ENCODE data around the gene HYAL3.
"Not testable (repeated sequence)": the region's sequence is repeated elsewhere in the genome, so short reads cannot be mapped to it uniquely, and the experiment has no call there.

The HYAL3 gene

DNA sequence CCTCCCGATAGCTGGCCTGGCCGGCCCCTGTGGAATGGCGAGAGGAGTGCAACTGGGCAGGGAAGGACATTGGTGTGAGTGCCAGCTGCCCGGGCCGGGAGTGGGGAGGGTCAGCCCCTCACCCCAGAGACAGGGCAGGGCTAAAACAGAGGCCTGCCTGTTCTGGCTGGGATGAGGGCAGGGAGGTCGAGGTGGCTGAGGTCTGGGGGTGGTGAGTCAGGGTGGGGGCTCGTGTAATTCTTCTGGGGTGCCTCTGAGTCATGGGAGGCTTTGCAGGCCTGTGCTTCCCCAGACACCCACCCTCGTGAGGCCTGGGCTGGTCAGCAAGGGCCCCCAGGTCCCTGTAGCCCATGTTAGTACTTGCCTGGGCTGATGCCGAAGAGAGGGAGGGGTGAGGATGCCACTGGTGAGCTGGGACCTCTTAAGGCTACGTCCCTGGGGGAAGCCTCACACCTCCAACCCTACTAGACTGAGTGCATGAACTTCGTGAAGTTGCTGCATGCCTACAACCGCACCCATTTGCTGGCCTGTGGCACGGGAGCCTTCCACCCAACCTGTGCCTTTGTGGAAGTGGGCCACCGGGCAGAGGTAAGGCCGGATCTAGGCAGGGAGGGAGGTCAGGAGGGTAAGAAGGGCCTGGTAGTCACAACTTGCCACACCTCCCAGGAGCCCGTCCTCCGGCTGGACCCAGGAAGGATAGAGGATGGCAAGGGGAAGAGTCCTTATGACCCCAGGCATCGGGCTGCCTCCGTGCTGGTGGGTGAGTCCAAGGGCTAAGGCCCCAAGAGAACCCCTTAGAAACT, 28.6 kb downstream of the HYAL3 start:
- no peak for DNase-seq (ENCODE audit: low read depth in 2 of 2)

DNA sequence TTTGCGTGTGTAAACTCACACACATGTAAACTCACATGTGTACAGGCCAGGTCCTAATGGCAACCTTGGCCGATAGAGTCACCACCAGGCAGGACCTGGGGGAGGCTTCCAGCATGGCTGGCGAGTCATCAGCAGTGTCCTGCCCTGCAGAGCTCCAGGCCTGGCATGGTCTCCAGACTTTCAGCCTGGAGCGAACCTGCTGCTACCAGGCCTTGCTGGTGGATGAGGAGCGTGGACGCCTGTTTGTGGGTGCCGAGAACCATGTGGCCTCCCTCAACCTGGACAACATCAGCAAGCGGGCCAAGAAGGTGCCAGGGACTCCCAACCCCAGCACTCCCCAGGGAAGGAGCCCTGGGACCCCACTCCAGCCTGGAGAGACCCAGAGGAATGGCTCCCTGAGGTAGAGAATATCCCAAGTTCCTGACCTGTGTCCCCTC, 29.2 kb downstream of the HYAL3 start:
- no peak for DNase-seq (ENCODE audit: low read depth in 2 of 2)

DNA sequence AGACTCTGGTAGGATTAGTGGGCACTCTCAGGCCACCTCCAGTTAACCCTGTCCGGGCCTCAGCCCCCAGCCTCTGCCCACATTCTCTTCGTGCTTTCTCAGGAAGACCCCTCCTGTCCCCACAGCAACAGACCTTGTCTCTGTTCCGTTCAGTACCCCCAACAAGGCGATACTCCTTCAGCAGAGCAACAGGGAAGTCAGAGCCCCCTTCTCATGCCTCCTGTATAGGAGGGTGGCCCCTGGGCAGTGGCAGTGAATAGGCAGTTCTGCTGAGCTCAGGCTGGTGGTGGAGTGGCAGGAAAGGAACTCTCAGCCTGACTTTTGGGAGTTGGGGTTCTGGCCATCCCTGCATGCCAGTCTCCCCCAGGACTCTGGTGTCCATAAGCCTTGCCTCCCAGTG, 29.7 kb downstream of the HYAL3 start:
- DNase-seq (ENCODE audit: low read depth in 2 of 2), result no peak

DNA sequence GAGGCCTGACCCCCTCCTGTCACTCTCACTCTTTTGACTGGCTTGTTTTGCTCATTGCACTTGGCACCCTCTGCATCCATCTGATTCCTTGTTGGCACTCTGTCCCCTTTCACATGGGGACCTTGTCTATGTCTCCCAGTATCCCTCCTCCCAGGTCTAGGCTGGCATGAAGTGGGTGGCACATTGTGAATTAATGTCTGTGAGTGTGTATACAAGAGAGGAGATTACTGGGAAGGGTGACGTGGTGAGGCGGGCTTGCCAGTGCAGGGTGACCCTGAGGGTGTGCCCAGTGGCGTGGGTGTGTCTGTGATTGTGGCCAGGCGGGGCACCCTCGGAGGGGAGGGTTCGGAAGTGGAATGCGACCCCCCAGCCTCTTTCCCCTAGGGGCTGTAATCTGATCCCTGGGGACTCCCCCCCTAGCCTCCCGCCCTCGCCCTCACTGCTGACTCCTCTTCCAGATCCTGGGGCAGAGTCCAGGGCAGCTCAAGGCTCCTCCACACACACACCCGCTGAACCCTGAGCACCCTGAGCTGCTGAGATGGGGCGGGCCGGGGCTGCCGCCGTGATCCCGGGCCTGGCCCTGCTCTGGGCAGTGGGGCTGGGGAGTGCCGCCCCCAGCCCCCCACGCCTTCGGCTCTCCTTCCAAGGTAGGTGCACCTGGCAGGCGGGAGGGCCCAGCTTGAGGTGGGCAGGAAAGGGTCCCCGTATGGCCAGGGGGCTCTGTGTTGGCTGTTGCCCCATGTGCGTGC, 30.3 kb downstream of the HYAL3 start, which contains the start of gene SEMA3B:
Gene SEMA3B, plus strand, starts transcription at position 445 of the 749 bp plus-strand sequence. Its CDS starts 94 bp downstream, at position 539.
- no peak for DNase-seq (ENCODE audit: low read depth in 2 of 2)

DNA sequence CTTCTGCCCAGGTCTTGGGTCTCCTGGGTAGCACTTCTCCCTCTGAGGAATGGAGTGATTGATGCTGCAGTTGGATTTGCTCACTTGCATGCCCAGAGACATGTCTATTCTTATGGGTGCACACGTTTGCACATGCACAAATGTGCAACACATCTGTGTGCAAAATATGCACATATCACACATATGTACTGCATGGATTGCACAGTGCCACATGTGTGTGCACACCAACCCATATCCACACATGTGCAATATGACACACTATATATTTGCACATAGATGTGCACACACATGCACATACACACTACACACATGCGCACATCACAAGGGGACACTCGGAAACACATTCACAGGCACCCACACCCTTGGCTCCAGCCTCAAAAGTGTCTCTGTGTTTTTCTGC, 30.9 kb downstream of the HYAL3 start:
- no peak for DNase-seq (ENCODE audit: low read depth in 2 of 2)

DNA sequence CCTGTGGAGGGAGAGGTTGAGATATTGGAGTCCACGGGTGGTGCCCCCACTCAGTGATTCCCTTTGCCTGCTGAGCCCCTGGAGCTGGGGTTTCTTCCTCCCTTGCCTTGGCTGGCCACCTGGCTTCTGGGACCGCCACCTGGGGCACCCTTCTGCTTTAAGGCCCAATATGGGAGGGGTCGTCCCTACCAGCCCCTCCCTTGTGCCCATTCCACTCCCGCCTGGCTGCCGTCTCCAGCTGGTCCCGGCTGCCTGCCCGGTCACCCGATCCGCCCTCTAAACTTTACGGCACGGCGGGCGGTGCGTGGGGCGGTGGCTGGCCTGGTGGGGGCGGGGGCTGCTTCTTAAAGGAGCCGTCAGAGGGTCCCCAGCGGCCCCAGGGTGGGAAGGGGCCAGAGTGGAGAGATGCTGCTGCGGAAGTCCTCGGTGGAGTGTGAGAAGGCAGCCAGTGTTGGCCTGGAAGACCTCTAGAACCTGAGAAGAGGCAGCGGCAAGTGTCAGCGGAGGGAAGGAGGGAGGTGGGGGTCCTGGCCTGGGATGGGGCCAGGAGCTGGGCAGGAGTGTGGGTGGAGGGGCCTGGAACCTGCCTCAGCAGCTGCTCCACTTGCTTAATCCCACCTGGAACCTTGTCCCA, 31.8 kb downstream of the HYAL3 start:
- DNase-seq (ENCODE audit: low read depth in 2 of 2), result no peak

DNA sequence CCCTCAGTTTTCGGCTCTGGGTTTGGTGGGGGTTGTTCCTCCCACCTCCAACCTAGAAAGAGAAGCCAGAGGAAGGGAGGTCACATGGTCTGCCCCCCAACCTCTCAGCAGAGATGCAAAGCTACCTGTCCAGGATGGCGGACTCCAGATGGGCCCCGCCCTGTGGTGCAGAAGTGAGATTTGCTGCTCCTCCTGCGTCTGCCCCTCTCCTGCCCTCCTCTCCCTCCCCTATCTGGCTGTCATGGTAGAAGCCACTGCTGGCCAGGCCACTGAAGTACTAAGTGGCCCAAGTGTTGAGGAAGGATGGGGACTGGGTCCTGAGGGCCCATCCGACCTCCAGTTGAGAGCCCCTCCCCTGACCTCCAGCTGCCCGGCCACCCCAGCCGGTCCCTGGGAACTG, 32.4 kb downstream of the HYAL3 start:
- DNase-seq (ENCODE audit: low read depth in 2 of 2), result no peak

DNA sequence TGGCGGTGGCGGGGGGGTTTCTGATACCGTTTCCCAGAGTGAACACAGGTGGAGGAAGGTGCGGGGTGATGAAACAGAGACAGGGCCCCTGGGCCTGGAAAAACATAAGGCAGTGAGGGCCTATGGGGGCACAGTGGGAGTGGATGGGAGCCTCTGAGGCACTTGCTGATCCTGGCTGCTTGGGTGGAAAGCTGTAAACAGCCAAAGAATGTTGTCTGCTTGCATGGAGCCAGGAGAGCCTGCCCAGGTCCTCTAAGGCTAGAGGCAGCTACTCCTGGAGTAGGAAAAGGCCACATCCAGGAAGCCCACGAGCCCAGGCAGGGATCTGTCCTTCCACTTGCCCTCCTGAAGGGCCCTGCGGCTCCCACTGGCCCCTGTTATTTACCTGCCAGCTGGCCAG, 33.2 kb downstream of the HYAL3 start:
- DNase-seq (ENCODE audit: low read depth in 2 of 2), result no peak

DNA sequence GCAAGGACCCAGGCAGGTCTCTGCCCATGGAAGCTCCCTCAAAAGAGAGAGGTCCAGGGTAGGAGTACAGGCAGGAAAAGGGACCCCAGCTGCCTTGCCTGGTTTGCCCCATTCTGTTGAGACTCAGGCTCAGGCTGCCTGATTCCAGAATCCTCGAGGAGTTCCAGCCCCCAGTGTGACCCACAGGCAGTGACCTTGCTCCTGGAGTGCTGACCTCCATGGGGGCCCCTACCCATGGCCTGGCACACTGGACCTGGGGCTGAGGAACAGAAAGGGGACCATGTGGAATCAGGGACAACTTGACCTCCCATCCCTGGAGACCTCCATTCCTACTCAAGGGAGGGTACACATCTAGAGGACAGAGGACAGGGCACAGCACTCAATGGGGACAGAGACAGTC, 33.6 kb downstream of the HYAL3 start:
- no peak for DNase-seq (ENCODE audit: low read depth in 2 of 2)

DNA sequence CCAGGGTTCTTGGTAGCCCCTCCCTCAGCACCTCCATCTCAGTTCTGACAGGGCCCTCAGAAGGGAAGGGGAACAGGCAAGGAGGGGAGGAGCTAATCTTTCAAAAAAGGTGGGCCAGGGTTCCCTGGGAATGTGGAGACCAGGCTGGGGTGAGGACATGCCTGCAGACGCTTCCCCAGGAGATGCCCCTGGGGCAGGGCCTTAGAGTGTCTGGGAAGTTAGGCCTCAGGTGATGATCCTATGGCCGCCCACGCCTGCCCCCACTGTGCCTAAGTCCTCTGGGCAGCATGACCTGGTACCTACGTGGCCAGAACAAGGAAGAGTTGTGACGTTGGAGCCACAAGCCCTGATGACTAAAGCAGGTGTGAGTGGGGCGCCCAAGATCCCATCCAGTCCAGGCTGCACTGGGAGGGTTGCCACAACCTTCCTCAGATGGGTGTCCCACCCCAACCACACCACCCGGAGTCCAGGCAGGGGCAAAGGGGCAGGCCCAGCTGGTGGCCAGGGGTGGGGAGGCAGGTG, 34.2 kb downstream of the HYAL3 start:
- no peak for DNase-seq (ENCODE audit: low read depth in 2 of 2)

DNA sequence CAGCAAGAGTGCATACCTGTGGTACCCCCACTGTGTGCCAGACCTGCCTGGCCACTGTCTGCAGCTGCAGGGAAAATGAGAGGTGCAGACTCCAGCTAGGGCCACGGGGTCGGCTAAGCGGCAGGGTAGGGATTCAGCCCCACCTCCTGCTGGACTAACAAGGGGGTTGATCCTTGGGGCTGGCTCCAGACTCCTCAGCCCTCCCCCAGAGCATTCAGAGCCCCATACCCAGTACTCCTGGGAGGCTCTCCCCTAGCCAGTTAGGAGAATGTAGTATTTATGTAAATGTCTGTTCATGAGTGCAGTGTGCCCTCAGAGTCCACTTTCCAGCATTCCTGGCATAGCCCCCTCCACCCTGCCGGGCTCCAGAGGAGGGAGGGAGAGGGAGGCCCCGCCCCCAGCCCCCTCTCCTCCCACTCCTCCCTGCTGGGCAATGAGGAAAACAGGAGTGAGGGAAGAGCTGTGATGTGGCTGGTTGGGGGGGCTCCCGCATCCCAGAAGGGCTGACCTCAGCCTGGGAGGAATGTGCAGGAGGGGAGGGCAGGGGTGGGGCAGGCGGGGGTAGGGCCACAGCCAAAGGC, 34.7 kb downstream of the HYAL3 start:
- no peak for DNase-seq (ENCODE audit: low read depth in 2 of 2)

DNA sequence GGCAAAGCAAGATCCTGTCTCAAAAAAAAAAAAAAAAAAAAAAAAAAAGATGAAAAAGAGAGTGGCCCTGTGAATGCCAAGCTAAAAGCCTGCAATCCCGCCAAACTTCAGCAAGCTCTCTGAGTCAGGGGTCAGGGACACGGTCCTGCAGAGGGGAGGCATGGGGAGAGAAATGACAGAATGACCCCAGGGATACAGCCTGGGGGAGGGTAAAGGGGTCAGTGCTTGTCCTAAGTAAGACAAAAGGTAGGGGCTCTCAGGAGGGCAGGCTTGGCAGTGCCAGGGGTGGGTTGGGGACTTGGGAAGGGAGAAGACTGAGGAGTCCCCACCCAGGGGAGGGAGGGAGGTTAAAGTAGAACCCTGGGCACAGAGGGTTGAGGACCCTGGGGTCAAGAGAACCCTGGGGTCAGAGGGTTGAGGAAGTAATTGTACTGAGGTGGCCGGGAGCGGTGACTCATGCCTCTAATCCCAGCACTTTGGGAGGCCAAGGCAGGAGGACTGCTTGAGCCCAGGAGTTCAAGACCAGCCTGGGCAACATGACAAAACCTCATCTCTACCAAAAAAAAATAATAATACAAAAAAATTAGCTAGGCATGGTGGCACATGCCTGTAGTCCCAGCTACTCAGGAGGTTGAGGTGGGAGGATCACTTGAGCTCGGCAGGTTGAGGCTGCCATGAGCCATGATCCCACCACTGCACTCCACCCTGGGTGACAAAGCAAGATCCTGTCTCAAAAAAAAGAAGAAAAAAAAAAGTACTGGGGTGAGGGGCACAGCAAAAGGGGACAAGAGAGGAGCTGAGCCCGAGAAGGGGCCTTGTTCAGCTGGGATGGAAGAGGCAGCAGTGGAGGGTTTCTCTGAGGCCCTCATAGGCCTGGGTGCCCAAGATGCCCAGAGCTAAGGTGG, 35.5 kb downstream of the HYAL3 start:
- DNase-seq (ENCODE audit: low read depth in 2 of 2), result no peak

DNA sequence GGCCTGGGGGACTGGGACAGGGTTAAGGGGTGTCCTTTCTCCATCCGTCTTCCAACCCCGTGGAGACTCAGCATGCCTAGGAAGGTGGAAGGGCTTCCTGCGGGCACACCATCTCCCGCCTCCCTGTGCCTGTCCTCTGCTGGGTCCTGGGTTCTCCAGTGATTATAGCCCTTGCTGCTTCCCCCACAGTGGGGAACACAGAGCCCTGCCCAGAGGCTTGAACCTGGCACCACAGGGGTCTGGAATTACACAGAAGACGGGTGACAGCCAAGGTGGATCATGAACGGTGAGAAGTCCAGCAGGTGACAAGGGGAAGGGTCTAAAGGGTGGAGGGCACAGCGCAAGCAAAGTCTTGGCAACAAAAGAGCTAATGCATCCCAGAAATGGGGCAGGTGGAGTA, 36.4 kb downstream of the HYAL3 start:
- no peak for DNase-seq (ENCODE audit: low read depth in 2 of 2)

DNA sequence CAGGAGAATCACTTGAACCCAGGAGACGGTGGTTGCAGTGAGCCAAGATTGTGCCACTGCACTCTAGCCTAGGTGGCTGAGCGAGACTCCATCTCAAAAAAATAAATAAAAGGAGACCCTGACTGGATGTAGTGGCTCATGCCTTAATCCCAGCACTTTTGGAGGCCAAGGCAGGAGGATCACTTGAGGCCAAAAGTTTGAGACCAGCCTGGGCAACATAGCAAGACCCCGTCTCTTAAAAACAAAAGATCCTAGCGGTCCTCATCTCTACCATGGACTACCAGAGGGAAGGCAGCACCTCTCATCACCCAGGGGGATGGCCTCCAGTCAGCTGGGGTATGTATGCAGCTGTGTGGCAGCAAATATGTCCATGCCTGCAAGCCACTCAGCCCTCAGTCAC, 37.0 kb downstream of the HYAL3 start:
- not testable (repeated sequence) for DNase-seq (ENCODE audit: low read depth in 2 of 2)

DNA sequence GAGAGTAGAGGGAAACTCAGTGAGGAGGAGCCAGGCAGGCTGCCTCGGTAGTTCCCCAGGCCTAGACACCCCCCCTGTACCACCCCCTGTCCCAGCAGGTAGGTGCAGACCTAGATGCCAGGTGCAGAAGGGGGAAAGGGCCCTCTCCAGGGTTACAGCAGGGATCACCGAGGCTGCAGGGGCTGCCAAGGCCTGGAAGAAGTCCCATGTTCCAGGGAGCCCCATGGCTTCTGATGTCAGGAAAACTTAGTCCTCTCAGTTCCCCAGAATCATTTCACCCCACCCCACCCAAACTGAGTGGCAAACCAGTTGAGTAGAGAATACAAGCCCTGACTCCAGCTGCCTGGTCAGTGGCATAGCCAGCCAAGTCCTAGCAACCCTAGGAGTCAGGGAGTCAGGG, 37.7 kb downstream of the HYAL3 start:
- DNase-seq (ENCODE audit: low read depth in 2 of 2), result no peak

DNA sequence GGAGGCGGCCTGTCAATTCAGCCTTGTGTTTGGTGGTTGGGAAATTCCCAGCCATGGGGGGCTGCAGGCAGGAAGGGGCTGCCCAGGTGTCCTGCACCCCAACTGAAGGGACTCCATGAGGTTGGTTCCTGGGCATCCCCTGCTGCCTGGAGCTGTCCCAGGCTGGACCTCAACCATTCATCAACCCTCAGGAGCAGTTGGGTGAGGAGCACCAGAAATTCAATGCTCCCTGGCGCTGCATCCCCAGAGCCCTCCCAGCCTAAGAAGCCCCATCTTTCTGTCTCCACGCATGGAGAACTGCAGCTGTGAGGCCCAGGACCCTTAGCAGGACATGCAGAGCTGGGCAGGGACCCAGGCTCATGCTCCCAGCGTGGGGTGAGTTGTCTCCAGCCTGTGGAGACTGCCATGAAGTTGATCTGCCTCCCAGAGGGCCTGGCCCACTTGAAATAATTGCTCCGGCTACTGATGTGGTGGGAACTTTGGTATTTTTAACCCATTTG, 38.2 kb downstream of the HYAL3 start:
- DNase-seq (ENCODE audit: low read depth in 2 of 2), result no peak

DNA sequence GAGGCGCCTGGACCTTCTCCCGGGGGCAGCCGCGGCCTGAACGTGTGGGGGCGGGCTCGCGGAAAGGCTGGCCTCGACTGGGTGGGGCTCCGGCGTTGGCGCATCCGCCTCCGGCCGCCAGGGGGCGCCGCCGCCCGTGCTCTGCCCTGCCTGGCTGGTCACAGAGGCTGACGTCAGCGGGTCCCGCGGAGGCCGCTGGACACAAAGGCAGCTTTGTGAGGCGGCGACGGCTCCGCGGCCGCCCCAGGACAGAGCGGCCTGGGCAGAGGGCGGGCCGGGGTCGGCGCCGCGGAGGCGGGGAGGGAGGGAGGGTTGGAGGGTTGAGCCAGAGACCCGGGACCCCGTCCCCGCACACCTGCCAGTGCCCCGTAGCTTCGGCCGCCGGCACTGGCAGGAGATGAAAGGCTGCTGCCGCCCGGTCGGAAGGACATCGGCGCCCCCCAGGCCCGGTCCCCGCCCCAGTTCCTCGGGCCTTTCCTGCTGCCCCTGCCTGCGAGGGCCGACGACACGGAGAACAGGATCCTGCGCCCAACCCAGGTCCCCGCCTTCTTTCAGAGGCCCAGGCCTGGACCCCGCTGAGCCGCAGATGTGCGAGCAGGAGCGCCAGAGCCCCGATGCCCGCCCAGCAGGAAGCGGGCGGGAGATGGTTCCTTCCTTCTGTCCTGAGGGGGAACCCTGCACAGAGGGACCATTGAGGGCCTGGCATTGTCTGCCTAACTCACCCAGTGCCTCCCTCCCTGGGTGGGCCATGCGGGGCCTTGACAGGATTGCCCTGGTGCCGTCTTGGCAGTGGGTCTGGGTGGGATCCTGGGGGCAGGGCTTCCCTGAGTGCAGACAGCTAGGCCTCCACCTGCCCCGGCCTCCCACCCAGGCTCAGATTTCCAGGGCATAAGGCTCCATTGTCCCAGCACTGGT, 38.9 kb downstream of the HYAL3 start:
- peak; percentile 59 to 66 for DNase-seq (ENCODE audit: low read depth in 2 of 2)

DNA sequence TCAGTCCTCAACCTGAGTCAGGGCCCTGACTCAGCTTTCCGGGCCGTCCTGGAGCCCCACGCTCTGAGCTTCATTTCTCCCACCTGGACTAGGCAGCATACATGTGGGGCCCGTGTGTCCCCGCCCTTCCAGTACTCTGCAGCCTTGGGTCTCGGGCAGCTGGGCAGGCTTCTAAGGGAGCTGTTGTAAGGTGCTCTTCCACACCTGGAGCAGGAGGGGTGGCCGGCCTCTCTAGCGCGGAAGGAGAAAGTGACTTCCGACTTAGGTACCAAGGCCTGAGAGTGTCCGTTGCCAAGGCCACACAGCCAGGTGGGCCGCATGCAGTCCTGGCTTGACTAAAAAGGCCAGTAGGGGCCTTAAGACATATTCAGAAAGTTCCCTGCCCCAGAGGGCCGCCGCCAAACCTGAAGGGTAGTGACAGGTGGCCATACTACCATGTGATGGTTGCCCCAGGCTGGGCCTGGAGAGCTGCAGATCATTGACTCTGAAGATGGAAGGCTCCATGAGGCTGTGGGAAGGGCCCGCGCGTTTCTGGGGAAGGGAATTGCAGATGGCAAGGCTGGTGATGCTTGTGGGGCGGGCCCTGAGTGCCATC, 39.7 kb downstream of the HYAL3 start:
- DNase-seq (ENCODE audit: low read depth in 2 of 2), result no peak

DNA sequence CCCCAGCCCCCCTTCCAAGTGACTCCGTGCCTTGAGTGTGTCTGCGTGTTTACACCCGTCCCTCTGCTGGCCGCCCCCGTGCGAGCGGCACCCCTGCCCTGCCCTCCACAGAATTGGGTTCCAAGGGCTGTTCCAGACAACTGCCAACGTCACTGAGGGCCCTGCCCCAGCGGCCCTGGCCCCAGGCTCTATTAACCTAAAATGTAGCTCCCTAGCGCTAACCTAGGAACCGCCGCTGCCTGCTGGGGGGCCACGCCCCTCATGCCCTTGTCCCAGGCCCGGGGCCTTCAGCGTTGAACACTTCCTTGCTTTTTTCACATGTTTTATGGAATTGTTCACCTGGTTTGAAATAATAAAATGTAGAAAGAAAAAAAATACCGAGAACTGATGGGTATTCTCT, 40.2 kb downstream of the HYAL3 start:
- no peak for DNase-seq (ENCODE audit: low read depth in 2 of 2)

All from activated CD8-positive, alpha-beta memory T cell treated with anti-CD3 and anti-CD28 coated beads for 4 hours (primary cell).